Right lobe of liver (tissue), 6 donors: ENCODE results near the gene LYST. TPM values are rescaled to one million over a fixed set of nuclear protein-coding genes. Genes with fewer than 3 reads are reported as not detected.

Source experiments
- ATAC-seq, 4 donors: fragments of 200-7000 bp; cut with Tn5 transposase; one replicate each; pipeline ENCODE4 v1.9.1; 2020; ENCODE audit warnings: mild to moderate bottlenecking in 4 of 4, moderate library complexity in 4 of 4
- DNase-seq, 3 donors: peaks; one replicate each; pipeline ENCODE4 v3.0.0-alpha.2; 2020
- H3K27ac ChIP-seq, 3 donors: fragments of 200-600 bp; one replicate each; pipeline ENCODE4 v1.8.0; 2022
- H3K27me3 ChIP-seq, 2 donors: fragments of 200-600 bp; one replicate each; pipeline ENCODE4 v1.8.0; 2022
- H3K36me3 ChIP-seq, 4 donors: fragments of 200-600 bp; sonication (generic) in 1 of 4; one replicate each; pipeline versions ENCODE4 v1.5.1 to v1.8.0; 2017 to 2022; ENCODE audit warnings: control low read depth in 1 of 4
- H3K4me1 ChIP-seq, 4 donors: fragments of 200-600 bp; sonication (generic) in 1 of 4; one replicate each; pipeline versions ENCODE4 v1.5.1 to v1.8.0; 2017 to 2022; ENCODE audit warnings: control low read depth in 1 of 4
- H3K4me3 ChIP-seq, 3 donors: fragments of 200-600 bp; one replicate each; pipeline ENCODE4 v1.8.0; 2022
- H3K9me3 ChIP-seq, 4 donors: fragments of 200-600 bp; sonication (generic) in 1 of 4; one replicate each; pipeline versions ENCODE4 v1.5.1 to v1.8.0; 2017 to 2022; ENCODE audit warnings: control low read depth in 1 of 4
- POLR2A ChIP-seq: fragments of 450-650 bp; IDR thresholded peaks from one replicate; pipeline ENCODE4 v1.6.1; 2017; ENCODE audit warnings: antibody characterized with exemption, mild to moderate bottlenecking
- WGBS: methylation state at CpG from one replicate; pipeline ENCODE4 v1.1.6; 2018; ENCODE audit warnings: low coverage, low lambda C conversion rate; ENCODE audit not compliant: insufficient coverage; ENCODE audit errors: missing lambda C conversion rate; 5-methylcytosine and 5-hydroxymethylcytosine counted together
- intact Hi-C, 2 donors: fragments of 100-400 bp; cut with DNase I; formaldehyde crosslinking; loops; one replicate each; pipeline versions ENCODE4 v1.11.2 to v1.14.1; 2022
- total RNA-seq, 6 experiments: library from RNA; depleted of rRNA in 2 of 6; stranded (reverse); fragments of >200 nt in 2 of 6; fragmentation: NEBNext Ultra II Directional in 3 of 6; extraction: Animal tissue kit (Norgen Biotek cat#: 25700) in 3 of 6; gene quantifications; one replicate each; pipeline versions ENCODE4 v1.1.0 to v1.2.4, GENCODE V29; 2016 to 2023
- TF ChIP-seq, protein P1 (sequence below), 4 donors: fragments of 200-600 bp in 3 of 4; fragments of 450-650 bp in 1 of 4; IDR thresholded peaks; one replicate each; pipeline versions ENCODE4 v1.5.1 to v1.8.0; 2016 to 2022; ENCODE audit warnings: antibody characterized with exemption in 4 of 4, mild to moderate bottlenecking in 2 of 4
- donor health status: DM: no; HTN: yes; CAD: no.
- donor health status: DM: no; HTN: no; CAD: no.
- donor health status: DM: no; HTN: no; CAD: no.
- donor health status: DM: no; HTN: yes; CAD: no.
- donor health status: DM: no; HTN: yes; CAD: no.

LYST gene
- total RNA-seq, 6 experiments from 2014 or later: 9.0 to 16.6 (median 12.5) TPM

GRCh38 chr1:235767795-235768194 is 98.9 kb downstream of the LYST start:
- 87% methylated on average over 2 of the region's 2 CpGs for WGBS
- TF ChIP-seq, protein P1, sequence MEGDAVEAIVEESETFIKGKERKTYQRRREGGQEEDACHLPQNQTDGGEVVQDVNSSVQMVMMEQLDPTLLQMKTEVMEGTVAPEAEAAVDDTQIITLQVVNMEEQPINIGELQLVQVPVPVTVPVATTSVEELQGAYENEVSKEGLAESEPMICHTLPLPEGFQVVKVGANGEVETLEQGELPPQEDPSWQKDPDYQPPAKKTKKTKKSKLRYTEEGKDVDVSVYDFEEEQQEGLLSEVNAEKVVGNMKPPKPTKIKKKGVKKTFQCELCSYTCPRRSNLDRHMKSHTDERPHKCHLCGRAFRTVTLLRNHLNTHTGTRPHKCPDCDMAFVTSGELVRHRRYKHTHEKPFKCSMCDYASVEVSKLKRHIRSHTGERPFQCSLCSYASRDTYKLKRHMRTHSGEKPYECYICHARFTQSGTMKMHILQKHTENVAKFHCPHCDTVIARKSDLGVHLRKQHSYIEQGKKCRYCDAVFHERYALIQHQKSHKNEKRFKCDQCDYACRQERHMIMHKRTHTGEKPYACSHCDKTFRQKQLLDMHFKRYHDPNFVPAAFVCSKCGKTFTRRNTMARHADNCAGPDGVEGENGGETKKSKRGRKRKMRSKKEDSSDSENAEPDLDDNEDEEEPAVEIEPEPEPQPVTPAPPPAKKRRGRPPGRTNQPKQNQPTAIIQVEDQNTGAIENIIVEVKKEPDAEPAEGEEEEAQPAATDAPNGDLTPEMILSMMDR (IDR thresholded peaks at IDR 0.05): no peak
- no peak for TF ChIP-seq POLR2A
- H3K36me3 ChIP-seq: peaks cover 0 to 10% (median 3%) of the 10 kb centered on the region in 4 donors
- DNase-seq (no peak), ATAC-seq (no peak)
- intact Hi-C loops: no loop called here
- no peak overlapping the region for H3K4me3 ChIP-seq
- H3K27me3 ChIP-seq: no peaks in the 10 kb centered on the region
- H3K9me3 ChIP-seq: no peaks in the 10 kb centered on the region
- H3K4me1 ChIP-seq: no peaks in the 10 kb centered on the region
- H3K27ac ChIP-seq: no peak overlapping the region

GRCh38 chr1:235766794-235767285 is 99.9 kb downstream of the LYST start:
- Histone ChIP-seq H3K36me3 (peaks cover 0 to 17% (median 5%) of the 10 kb centered on the region in 4 donors), H3K9me3 (no peaks in the 10 kb centered on the region), H3K4me3 (no peak overlapping the region), H3K4me1 (no peaks in the 10 kb centered on the region), H3K27me3 (no peaks in the 10 kb centered on the region), H3K27ac (no peak overlapping the region)
- DNase-seq (no peak), ATAC-seq (no peak)
- TF ChIP-seq POLR2A: no peak
- TF ChIP-seq, protein P1 (IDR thresholded peaks at IDR 0.05): no peak
- 73% methylated on average over 1 of the region's 1 CpG for WGBS
- intact Hi-C loops: no loop called here

- 60% methylated on average over 3 of the region's 3 CpGs for WGBS
- Histone ChIP-seq H3K36me3 (peaks cover 0 to 17% (median 5%) of the 10 kb centered on the region in 4 donors), H3K9me3 (no peaks in the 10 kb centered on the region), H3K27ac (no peak overlapping the region), H3K4me3 (no peak overlapping the region), H3K27me3 (no peaks in the 10 kb centered on the region), H3K4me1 (no peaks in the 10 kb centered on the region)
- TF ChIP-seq, protein P1 (IDR thresholded peaks at IDR 0.05): no peak
- no peak for TF ChIP-seq POLR2A
- intact Hi-C loops: no loop called here
- DNase-seq (no peak), ATAC-seq (no peak)
These were observed 102.7 kb downstream of the LYST start for GRCh38 chr1:235763962-235764361.

GRCh38 chr1:235759336-235759735 is 107.4 kb downstream of the LYST start:
- WGBS: 98% methylated on average over 6 of the region's 6 CpGs
- TF ChIP-seq POLR2A: no peak
- TF ChIP-seq, protein P1 (IDR thresholded peaks at IDR 0.05): no peak
- Histone ChIP-seq H3K27me3 (no peaks in the 10 kb centered on the region), H3K36me3 (peaks cover 0 to 18% (median 2%) of the 10 kb centered on the region in 4 donors), H3K9me3 (no peaks in the 10 kb centered on the region), H3K27ac (no peak overlapping the region), H3K4me3 (no peak overlapping the region), H3K4me1 (no peaks in the 10 kb centered on the region)
- intact Hi-C loops: no loop called here
- DNase-seq: no peak
- no peak for ATAC-seq

DNA sequence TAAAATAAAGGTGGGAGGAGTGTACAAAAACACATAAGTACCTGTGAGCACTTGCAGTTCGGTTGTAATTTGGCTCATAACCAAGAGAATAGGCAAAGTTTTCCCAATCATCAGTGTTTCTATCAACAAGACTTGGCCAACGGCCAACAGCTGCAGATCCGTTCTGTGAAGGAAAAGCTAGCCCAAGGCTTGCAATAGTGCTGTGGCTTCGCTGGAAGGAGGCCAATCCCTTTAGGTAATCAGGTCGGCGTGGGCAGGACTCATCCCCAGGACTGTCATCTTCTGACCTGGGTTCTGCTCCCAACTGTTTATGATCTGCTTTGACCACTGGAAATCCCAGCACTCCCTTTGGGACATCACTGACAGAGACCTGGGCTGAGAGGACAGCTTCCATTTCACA is 107.8 kb downstream of the LYST start:
- H3K36me3 ChIP-seq: peaks cover 0 to 18% (median 2%) of the 10 kb centered on the region in 4 donors
- no peaks in the 10 kb centered on the region for H3K4me1 ChIP-seq
- intact Hi-C loops: no loop called here
- no peak overlapping the region for H3K27ac ChIP-seq
- H3K9me3 ChIP-seq: no peaks in the 10 kb centered on the region
- no peaks in the 10 kb centered on the region for H3K27me3 ChIP-seq
- H3K4me3 ChIP-seq: no peak overlapping the region
- 28% methylated on average over 6 of the region's 6 CpGs for WGBS
- ATAC-seq (peak; percentile 55 to 89 (median 64)), DNase-seq (peak; percentile 55 to 66 (median 60))
- TF ChIP-seq, protein P1 (IDR thresholded peaks at IDR 0.05): no peak
- no peak for TF ChIP-seq POLR2A
